ENCODE results near the gene RNF141. TPM values are rescaled to one million over a fixed set of nuclear protein-coding genes. Genes with fewer than 3 reads are reported as not detected.

RNF141 gene
- polyA plus RNA-seq, 1 of the 3 experiments (the other 2 are of a cell fraction) = 6.9 TPM

DNA sequence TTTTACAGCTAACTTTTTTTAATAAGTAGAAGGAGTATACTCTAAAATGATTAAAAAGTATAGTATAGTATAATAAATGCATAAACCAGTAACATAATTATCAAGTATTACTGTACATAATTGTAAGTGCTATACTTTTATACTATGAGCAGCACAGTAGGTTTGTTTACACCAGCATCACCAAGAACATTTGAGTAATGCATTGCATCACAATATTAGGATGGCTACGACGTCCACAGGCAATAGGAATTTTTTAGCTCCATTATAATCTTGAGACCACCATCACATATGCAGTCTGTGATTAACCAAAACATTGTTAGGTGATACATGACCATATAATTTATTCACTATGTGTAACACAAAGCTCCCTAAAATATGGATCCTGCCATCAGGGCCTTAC, 20.4 kb downstream of the RNF141 start:
- H3K4me1 ChIP-seq (ENCODE audit: control insufficient read depth in 1 of 2, insufficient read depth in 2 of 2, low read depth in 1 of 2, low read length in 1 of 2) = no peaks in the 10 kb centered on the region; a peak in 1 of 4 replicates
- POLR2A ChIA-PET = no interaction called here

DNA sequence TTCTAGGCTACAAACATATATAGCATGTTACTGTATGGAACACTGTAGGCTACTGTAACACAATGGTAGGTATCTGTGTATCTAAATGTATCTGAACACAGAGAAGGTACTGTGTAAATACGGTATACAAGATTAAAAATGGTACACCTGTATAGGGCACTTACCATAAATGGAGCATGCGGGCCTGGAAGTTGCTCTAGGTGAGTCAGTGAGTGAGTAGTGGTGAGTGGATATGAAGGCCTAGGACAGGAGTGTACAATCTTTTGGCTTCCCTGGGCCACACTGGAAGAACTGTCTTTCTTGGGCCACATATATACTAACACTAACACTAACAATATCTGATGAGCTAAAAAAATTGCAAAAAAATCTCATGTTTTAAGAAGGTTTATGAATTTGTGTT, 21.4 kb downstream of the RNF141 start:
- H3K9me2 ChIP-seq = no peaks in the 10 kb centered on the region
- no peak for DNase-seq
- CTCF ChIA-PET = interaction anchor here (1.1 to 2.4 kb wide), 4 partner anchors 12 to 212 kb away, joined by 4 to 10 read pairs (median 6); partner anchors contain the start of gene RNF141
- no peaks in the 10 kb centered on the region for H3F3A ChIP-seq (replicated peaks; ENCODE audit: insufficient read depth)
- H3K4me1 ChIP-seq (ENCODE audit: control insufficient read depth in 1 of 2, insufficient read depth in 2 of 2, low read depth in 1 of 2, low read length in 1 of 2) = peaks cover 0 to 7% of the 10 kb centered on the region in 2 experiments; a peak in 2 of 4 replicates
- H3K4me3 ChIP-seq (ENCODE audit: low read depth in 2 of 2, low read length in 1 of 2) = no peak overlapping the region
- H3K9ac ChIP-seq = no peak overlapping the region
- H3K4me2 ChIP-seq = no peak overlapping the region
- H2AFZ ChIP-seq (ENCODE audit: low read depth) = no peak overlapping the region
- TF ChIP-seq MEF2A (IDR thresholded peaks at IDR 0.05; ENCODE audit: borderline replicate concordance, low read depth) = no peak
- no peak for TF ChIP-seq EP300 (IDR thresholded peaks at IDR 0.05; ENCODE audit: borderline replicate concordance in 1 of 2, low read depth in 1 of 2, low read length in 1 of 2)
- no peak for TF ChIP-seq RXRA (IDR thresholded peaks at IDR 0.05; ENCODE audit: borderline replicate concordance, low read depth)
- no peak for TF ChIP-seq ELF1 (IDR thresholded peaks at IDR 0.05)
- no peak for TF ChIP-seq USF1 (IDR thresholded peaks at IDR 0.05; ENCODE audit: borderline replicate concordance, low read depth)
- no peak for TF ChIP-seq FOSL2 (IDR thresholded peaks at IDR 0.05; ENCODE audit: borderline replicate concordance, low read depth)
- TF ChIP-seq, protein P1, sequence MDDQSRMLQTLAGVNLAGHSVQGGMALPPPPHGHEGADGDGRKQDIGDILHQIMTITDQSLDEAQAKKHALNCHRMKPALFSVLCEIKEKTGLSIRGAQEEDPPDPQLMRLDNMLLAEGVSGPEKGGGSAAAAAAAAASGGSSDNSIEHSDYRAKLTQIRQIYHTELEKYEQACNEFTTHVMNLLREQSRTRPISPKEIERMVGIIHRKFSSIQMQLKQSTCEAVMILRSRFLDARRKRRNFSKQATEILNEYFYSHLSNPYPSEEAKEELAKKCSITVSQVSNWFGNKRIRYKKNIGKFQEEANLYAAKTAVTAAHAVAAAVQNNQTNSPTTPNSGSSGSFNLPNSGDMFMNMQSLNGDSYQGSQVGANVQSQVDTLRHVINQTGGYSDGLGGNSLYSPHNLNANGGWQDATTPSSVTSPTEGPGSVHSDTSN (IDR thresholded peaks at IDR 0.05) = no peak
- TF ChIP-seq FOXM1 (IDR thresholded peaks at IDR 0.05; ENCODE audit: low read depth) = no peak
- POLR2A ChIA-PET = no interaction called here
- H3K36me3 ChIP-seq (replicated peaks in 1 of 2; ENCODE audit: control insufficient read depth in 1 of 2, insufficient read depth in 2 of 2, low read length in 1 of 2) = peaks cover 36 to 74% of the 10 kb centered on the region in 2 experiments
- no peaks in the 10 kb centered on the region for H3K9me3 ChIP-seq
- H4K20me1 ChIP-seq (ENCODE audit: insufficient read depth) = no peaks in the 10 kb centered on the region
- H3K79me2 ChIP-seq (ENCODE audit: insufficient read depth) = no peaks in the 10 kb centered on the region
- no peak overlapping the region for H3K27ac ChIP-seq (ENCODE audit: low read depth in 2 of 2, low read length in 1 of 2)
- WGBS (ENCODE audit: low lambda C conversion rate) = 96% methylated on average over 2 of the region's 2 CpGs
- H3K27me3 ChIP-seq (ENCODE audit: insufficient read depth) = no peaks in the 10 kb centered on the region

More for the DNA sequence above, 20.4 kb downstream of the RNF141 start:
- Histone ChIP-seq H3K36me3 (replicated peaks in 1 of 2; ENCODE audit: control insufficient read depth in 1 of 2, insufficient read depth in 2 of 2, low read length in 1 of 2) (peaks cover 45 to 80% of the 10 kb centered on the region in 2 experiments), H3K4me3 (ENCODE audit: low read depth in 2 of 2, low read length in 1 of 2) (no peak overlapping the region), H3K27ac (ENCODE audit: low read depth in 2 of 2, low read length in 1 of 2) (no peak overlapping the region), H3K27me3 (ENCODE audit: insufficient read depth) (no peaks in the 10 kb centered on the region), H3F3A (replicated peaks; ENCODE audit: insufficient read depth) (no peaks in the 10 kb centered on the region), H4K20me1 (ENCODE audit: insufficient read depth) (no peaks in the 10 kb centered on the region), H2AFZ (ENCODE audit: low read depth) (no peak overlapping the region), H3K9me3 (no peaks in the 10 kb centered on the region), H3K4me2 (no peak overlapping the region), H3K9me2 (no peaks in the 10 kb centered on the region), H3K79me2 (ENCODE audit: insufficient read depth) (no peaks in the 10 kb centered on the region), H3K9ac (no peak overlapping the region)
- CTCF ChIA-PET = interaction anchor here (0.8 to 2.4 kb wide), 5 partner anchors 12 to 213 kb away, joined by 3 to 10 read pairs (median 6); partner anchors contain the start of gene RNF141
- WGBS (ENCODE audit: low lambda C conversion rate) = 91% methylated on average over 2 of the region's 2 CpGs
- TF ChIP-seq NFIC (IDR thresholded peaks at IDR 0.05; ENCODE audit: borderline replicate concordance) (no peak), RXRA (IDR thresholded peaks at IDR 0.05; ENCODE audit: borderline replicate concordance, low read depth) (no peak), TAF1 (IDR thresholded peaks at IDR 0.05; ENCODE audit: borderline replicate concordance, low read depth, low read length) (no peak), RCOR1 (IDR thresholded peaks at IDR 0.05; ENCODE audit: low read length) (no peak), RAD21 (IDR thresholded peaks at IDR 0.05; ENCODE audit: low read length) (no peak), GABPA (IDR thresholded peaks at IDR 0.05; ENCODE audit: low read depth) (no peak), MXI1 (IDR thresholded peaks at IDR 0.05; ENCODE audit: low read depth, low read length) (no peak), TEAD4 (IDR thresholded peaks at IDR 0.05; ENCODE audit: borderline replicate concordance, insufficient read depth) (no peak), RFX5 (IDR thresholded peaks at IDR 0.05; ENCODE audit: low read length) (no peak), EZH2phosphoT487 (IDR thresholded peaks at IDR 0.05; ENCODE audit: borderline replicate concordance, low read depth) (no peak), SMC3 (IDR thresholded peaks at IDR 0.05; ENCODE audit: low read depth, low read length) (no peak), MEF2A (IDR thresholded peaks at IDR 0.05; ENCODE audit: borderline replicate concordance, low read depth) (no peak), MAX (IDR thresholded peaks at IDR 0.05; ENCODE audit: low read depth) (no peak), YY1 (IDR thresholded peaks at IDR 0.05; ENCODE audit: low read depth) (no peak), USF1 (IDR thresholded peaks at IDR 0.05; ENCODE audit: borderline replicate concordance, low read depth) (no peak)
- TF ChIP-seq, protein P2, sequence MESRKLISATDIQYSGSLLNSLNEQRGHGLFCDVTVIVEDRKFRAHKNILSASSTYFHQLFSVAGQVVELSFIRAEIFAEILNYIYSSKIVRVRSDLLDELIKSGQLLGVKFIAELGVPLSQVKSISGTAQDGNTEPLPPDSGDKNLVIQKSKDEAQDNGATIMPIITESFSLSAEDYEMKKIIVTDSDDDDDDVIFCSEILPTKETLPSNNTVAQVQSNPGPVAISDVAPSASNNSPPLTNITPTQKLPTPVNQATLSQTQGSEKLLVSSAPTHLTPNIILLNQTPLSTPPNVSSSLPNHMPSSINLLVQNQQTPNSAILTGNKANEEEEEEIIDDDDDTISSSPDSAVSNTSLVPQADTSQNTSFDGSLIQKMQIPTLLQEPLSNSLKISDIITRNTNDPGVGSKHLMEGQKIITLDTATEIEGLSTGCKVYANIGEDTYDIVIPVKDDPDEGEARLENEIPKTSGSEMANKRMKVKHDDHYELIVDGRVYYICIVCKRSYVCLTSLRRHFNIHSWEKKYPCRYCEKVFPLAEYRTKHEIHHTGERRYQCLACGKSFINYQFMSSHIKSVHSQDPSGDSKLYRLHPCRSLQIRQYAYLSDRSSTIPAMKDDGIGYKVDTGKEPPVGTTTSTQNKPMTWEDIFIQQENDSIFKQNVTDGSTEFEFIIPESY (IDR thresholded peaks at IDR 0.05; ENCODE audit: borderline replicate concordance, low read depth) = no peak
- DNase-seq = no peak

Measured in SK-N-SH (cell line).